Activated naive CD8-positive, alpha-beta T cell (primary cell): ENCODE results near the gene HHAT.

ENCODE experiments used
- H3K27ac Mint-ChIP-seq: one replicate; pipeline ENCODE4 v1.8.0; 2021; ENCODE audit warnings: mixed read lengths
- H3K27me3 Mint-ChIP-seq: one replicate; pipeline ENCODE4 v1.8.0; 2021; ENCODE audit warnings: mixed read lengths
- H3K36me3 Mint-ChIP-seq: one replicate; pipeline ENCODE4 v1.8.0; 2021; ENCODE audit warnings: mixed read lengths
- H3K4me1 Mint-ChIP-seq: one replicate; pipeline ENCODE4 v1.8.0; 2021; ENCODE audit warnings: low read depth, mixed read lengths
- H3K4me3 Mint-ChIP-seq: one replicate; pipeline ENCODE4 v1.8.0; 2021; ENCODE audit warnings: mild to moderate bottlenecking, mixed read lengths
- H3K9me3 Mint-ChIP-seq: one replicate; pipeline ENCODE4 v1.8.0; 2021; ENCODE audit warnings: low read depth, mixed read lengths

HHAT gene

DNA sequence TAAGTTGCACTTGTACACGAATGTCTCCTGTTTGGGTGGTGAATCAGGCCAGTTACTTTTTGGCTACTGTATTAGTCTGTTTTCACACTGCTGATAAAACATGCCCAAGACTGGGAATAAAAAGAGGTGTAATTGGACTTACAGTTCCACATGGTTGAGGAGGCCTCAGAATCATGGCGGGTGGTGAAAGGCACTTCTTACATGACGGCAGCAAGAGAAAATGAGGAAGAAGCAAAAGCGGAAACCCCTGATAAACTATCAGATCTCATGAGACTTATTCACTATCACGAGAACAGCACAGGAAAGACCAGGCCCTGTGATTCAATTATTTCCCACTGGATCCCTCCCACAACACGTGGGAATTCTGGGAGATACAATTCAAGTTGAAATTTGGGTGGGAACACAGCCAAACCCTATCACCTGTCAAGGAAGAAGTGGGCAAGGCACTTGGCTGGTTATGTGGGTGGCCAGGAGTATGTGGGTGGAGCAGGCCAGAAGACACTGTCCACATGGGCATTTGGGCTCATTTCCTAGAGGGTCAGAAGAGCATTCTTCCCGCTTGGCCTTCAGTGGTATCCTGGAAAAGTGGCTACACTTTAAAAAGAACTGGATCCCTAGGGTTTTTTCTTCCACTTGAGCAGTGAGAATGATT is 228.8 kb downstream of the HHAT start:
- Mint-ChIP-seq H3K9me3 (no peaks in the 10 kb centered on the region), H3K27ac (no peak overlapping the region), H3K36me3 (no peaks in the 10 kb centered on the region), H3K4me1 (no peaks in the 10 kb centered on the region), H3K4me3 (no peak overlapping the region), H3K27me3 (no peaks in the 10 kb centered on the region)

DNA sequence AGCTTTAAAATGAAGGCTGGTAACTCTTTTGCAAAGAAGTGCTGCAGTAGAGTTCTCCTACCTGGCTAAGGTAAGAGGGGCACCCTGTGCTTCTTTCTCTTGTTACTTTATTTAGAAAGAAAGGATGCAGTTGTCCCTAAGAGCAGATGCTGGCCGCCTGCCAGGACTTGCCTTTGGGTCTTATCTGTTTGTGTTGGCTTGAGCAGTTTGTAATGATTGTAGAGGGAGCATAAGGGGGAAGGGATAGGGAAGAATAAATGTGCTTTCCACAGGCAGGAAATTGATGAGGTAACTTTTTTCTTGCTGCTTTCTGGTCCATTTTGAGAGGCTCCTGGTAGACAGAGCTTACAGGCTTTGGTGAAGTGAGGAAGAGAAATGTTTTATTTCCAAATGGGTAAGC is 229.6 kb downstream of the HHAT start:
- Mint-ChIP-seq H3K4me3 (no peak overlapping the region), H3K4me1 (no peaks in the 10 kb centered on the region), H3K27me3 (no peaks in the 10 kb centered on the region), H3K27ac (no peak overlapping the region), H3K9me3 (no peaks in the 10 kb centered on the region), H3K36me3 (no peaks in the 10 kb centered on the region)

DNA sequence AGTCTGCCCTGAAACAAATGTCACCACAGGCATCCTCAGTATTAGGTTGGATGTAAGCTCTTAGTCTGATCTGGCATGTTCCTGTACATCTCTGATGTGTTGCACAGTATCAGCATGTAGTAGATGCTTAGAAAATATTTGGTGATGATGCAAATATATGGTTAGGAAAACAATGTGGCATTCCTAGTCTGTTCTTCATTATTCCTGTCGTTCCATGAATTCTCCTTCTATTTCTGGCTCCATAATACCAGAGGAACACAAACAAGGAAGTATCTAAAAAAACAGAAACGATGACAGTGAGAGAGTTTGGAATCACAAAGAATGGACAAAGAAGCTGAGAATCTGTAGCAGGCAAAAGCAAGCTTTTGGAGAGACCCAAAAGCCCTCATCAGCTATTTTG is 236.6 kb downstream of the HHAT start:
- Mint-ChIP-seq H3K36me3 (no peaks in the 10 kb centered on the region), H3K4me1 (no peaks in the 10 kb centered on the region), H3K9me3 (no peaks in the 10 kb centered on the region), H3K27ac (no peak overlapping the region), H3K4me3 (no peak overlapping the region), H3K27me3 (no peaks in the 10 kb centered on the region)

DNA sequence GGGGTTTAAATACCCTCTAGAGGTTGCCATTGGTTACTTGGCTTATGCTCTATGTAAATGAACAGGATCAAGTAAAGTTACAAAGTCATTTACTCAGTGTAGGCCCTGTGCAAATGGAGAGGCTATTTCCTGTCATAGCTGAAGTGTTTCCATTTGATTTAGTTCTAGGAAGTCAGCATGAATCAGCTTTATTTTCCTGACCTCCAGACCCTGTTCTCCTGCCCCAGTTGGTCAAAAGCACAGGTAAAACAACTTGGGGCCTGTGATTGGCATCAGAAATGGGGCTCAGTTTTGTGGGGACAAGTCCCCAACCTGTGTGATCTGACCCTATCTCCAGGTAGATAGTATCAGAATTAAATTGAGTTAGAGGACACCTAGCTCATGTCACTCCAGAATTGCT is 239.9 kb downstream of the HHAT start:
- Mint-ChIP-seq H3K27ac (no peak overlapping the region), H3K36me3 (no peaks in the 10 kb centered on the region), H3K27me3 (no peaks in the 10 kb centered on the region), H3K4me3 (no peak overlapping the region), H3K4me1 (no peaks in the 10 kb centered on the region), H3K9me3 (no peaks in the 10 kb centered on the region)

DNA sequence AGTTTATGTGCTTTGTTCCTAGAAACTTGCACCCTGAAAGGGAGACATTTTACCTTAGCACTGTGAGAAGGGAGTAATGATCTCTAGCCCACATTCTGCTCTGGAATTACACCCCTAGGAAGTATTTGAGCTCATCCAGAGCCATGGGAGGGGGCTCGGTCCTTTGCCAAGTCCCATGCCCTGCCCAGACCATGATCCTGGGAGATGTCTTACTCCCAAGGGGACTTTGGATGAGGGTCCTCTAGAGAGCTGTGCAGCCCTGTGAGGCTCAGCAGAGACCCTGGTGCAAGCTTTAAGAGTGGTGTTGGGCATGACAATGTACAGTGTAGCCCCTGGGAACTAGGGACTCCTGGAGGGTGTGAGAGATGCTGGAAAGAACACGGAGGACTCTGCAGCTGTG is 241.4 kb downstream of the HHAT start:
- no peak overlapping the region for H3K27ac Mint-ChIP-seq
- no peaks in the 10 kb centered on the region for H3K9me3 Mint-ChIP-seq
- no peaks in the 10 kb centered on the region for H3K27me3 Mint-ChIP-seq
- H3K4me3 Mint-ChIP-seq, result no peak overlapping the region
- no peaks in the 10 kb centered on the region for H3K4me1 Mint-ChIP-seq
- no peaks in the 10 kb centered on the region for H3K36me3 Mint-ChIP-seq

DNA sequence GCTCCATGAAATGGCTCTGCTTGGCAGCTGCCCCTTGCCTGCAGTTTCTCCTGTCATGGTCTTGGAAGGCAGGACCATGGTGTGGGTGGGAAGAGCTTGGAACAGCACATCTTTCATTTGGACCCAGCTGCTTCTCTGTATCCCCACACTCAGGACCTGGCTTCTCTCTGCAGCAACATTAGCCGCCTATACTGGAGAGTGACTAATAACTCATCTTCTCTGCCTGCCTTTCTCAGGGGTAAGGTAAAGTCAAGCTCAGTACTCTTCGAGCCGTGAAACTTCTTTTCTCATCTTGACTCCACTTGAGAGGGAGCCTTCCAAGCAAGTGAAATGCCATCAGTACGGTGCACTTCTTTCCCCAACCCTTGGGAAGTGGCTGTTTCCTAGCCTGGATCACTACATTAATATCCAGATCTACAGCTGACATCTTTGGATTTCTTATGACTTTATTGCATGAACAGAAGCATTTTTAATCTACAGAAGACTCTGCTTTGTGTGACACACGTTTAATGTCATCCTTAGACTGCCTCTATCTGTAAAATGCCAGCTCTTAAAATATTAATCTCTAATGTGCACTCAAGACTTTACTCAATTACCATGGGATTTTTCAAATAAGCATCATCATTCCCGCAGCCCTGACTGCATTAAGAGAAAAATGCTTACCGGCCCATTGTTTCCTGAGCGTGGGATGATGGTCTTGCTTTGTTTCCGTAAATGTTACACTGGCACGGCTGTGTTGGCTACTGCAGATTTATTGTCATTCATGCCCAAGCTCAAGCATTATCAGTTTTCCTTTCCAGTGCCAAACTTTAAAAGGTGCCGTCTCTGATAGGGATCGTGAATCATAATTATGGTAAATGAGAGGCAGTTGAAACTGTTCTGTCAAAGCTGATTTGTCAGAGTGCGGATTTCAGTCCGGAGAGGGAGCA is 242.9 kb downstream of the HHAT start:
- Mint-ChIP-seq H3K36me3 (no peaks in the 10 kb centered on the region), H3K27ac (no peak overlapping the region), H3K4me3 (no peak overlapping the region), H3K9me3 (no peaks in the 10 kb centered on the region), H3K27me3 (no peaks in the 10 kb centered on the region), H3K4me1 (no peaks in the 10 kb centered on the region)

DNA sequence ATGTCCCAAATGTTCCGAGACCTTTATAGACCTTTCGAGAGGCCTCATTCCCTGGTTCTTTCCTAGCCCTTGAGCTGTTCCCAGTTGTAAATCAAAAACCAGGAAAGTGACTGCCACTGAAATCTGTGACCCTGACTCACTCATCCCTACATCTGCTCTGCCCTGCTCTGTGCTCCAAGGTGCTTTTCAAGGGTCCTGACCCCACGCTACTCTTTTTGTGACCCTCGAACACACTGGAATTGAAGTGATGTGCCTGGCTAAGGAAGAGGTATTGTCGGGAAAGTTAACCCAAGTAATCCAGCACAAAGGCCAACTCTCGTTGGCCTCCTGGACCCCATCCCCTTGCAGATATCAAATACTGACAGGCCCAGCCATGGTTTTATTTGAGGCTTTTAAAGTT is 244.4 kb downstream of the HHAT start:
- H3K36me3 Mint-ChIP-seq, result peaks cover 3% of the 10 kb centered on the region
- H3K27me3 Mint-ChIP-seq, result no peaks in the 10 kb centered on the region
- no peak overlapping the region for H3K27ac Mint-ChIP-seq
- no peaks in the 10 kb centered on the region for H3K4me1 Mint-ChIP-seq
- no peak overlapping the region for H3K4me3 Mint-ChIP-seq
- peaks cover 5% of the 10 kb centered on the region for H3K9me3 Mint-ChIP-seq

DNA sequence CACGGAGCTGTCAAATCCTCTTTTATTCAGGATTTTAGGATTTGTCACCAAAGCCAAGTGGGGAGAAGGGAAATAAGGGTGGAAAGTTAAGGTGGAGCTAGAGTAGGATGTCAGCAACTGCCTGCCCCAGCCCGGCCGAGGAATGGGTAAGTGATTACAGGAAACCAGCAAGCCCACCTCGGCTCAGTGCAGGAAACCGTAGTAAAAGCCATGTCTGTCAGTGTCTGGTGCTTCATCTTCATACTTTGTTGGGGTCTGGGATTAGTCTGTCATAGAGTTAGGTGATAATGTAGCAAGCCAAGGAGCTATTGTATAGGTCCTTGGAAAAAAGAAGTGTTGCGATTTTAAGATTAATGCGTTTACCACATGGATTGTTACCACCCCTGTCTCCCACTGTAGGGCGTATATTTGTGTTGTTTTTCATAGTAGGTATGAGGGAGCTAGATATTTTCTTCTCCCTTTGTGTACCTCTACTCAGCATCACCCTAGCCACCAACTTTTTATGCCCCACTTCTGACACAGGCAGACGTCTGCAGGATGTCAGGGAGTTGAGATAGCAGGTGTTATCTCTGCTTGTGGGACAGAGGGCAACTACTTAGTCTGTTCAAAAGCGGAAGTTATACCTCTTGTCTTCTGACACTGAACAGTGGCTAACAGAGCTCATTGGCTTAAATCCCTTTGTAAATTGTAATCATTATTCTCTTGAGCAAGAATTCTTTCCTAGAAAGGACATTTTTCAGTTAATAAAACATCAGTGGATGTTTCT is 253.7 kb downstream of the HHAT start:
- peaks cover 12% of the 10 kb centered on the region for H3K4me1 Mint-ChIP-seq
- no peaks in the 10 kb centered on the region for H3K36me3 Mint-ChIP-seq
- H3K27ac Mint-ChIP-seq, result no peak overlapping the region
- no peak overlapping the region for H3K4me3 Mint-ChIP-seq
- no peaks in the 10 kb centered on the region for H3K9me3 Mint-ChIP-seq
- H3K27me3 Mint-ChIP-seq, result peaks cover 3% of the 10 kb centered on the region

DNA sequence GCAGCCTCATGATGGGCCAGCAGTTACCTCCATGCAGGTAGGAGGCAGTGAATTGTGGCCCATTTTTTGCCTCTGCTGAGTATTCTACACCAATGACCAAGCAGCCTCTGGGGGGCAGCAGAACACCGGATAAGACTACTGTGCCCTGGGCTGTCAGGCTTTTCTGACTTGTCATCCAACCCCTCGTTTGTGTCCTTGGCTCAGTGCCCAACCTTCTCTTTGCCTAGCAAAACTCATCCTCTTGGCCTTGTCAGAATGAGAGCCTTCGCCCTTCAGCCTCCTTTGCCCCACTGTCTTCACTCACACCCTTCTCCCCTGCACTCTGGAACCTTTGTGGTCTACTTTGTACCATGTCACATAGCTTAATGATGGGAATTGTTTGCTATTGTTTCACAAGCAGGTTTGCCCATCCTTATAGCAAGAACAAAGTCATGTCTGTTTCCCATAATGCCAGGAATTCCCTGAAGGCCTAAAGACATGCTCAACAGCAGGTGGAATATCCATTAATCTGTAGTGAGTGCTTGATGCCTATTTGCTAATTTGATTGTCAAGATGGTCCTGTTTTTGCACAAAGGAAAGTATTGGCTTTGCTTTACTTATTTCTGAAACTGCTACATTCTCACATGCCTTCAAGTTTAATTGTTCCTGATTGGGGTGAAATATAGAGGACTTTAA is 255.9 kb downstream of the HHAT start:
- Mint-ChIP-seq H3K4me3 (no peak overlapping the region), H3K4me1 (peaks cover 12% of the 10 kb centered on the region), H3K36me3 (no peaks in the 10 kb centered on the region), H3K9me3 (no peaks in the 10 kb centered on the region), H3K27ac (no peak overlapping the region), H3K27me3 (peaks cover 3% of the 10 kb centered on the region)

DNA sequence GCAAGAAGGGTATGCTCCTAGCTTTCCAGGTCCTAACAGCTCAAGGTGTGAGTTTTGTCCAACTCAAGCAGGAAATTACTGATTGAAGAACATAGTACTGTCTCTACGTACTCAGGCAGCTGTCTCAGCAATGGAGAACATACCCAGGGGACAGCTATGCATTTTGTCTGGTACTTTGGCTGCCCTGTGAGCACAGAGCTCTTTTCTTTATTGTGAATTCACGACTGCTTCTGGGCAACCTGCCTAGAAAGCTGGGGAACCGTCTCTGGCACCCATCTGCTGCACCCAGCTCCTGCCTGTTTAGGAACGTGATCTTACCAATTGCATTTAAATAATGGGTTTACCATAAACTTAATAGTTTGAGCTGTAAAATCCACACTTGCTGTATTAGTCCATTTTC is 258.1 kb downstream of the HHAT start:
- peaks cover 6% of the 10 kb centered on the region for H3K36me3 Mint-ChIP-seq
- H3K9me3 Mint-ChIP-seq, result peaks cover 10% of the 10 kb centered on the region
- H3K4me3 Mint-ChIP-seq, result no peak overlapping the region
- no peak overlapping the region for H3K27ac Mint-ChIP-seq
- peaks cover 12% of the 10 kb centered on the region for H3K4me1 Mint-ChIP-seq
- H3K27me3 Mint-ChIP-seq, result no peaks in the 10 kb centered on the region

DNA sequence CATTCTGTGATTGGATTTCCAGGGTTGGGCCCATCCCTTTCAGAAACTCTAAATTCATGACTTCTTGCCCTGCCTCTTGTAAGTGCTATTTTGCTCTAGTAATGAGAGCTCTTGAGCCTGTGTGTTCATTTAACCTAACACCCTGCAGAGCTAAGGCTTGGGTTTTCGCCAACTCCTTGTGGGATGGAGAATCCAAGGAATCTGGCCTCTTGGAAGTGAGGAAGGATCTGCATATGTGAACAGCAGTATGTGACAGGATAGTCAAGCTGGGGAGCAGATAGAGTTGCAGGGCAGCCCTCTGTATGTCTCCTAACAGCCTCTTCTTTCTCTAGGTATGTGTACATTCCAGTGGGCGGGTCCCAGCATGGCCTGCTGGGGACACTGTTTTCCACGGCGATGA is 258.9 kb downstream of the HHAT start:
- Mint-ChIP-seq H3K4me3 (no peak overlapping the region), H3K27me3 (no peaks in the 10 kb centered on the region), H3K27ac (no peak overlapping the region), H3K4me1 (peaks cover 4% of the 10 kb centered on the region), H3K9me3 (peaks cover 14% of the 10 kb centered on the region), H3K36me3 (peaks cover 6% of the 10 kb centered on the region)

DNA sequence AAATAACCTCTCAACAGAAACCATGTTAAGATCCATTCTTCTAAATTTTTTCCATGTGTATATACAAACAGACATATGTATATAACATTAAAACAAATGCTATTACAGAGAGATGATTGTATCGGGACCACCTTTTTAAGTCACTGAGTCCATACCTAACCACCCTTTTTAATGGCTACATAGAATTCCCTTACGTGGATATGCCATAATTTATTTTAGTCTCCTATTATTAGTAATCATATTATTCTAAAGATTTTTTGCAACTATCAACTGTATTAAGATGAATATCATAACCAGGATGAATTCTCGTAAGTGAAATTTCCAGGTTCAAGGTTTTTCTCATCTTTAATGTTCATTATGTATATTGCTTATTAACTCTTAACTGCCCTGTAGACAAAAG is 259.7 kb downstream of the HHAT start:
- Mint-ChIP-seq H3K36me3 (peaks cover 6% of the 10 kb centered on the region), H3K27ac (no peak overlapping the region), H3K9me3 (peaks cover 14% of the 10 kb centered on the region), H3K4me1 (no peaks in the 10 kb centered on the region), H3K27me3 (no peaks in the 10 kb centered on the region), H3K4me3 (no peak overlapping the region)

DNA sequence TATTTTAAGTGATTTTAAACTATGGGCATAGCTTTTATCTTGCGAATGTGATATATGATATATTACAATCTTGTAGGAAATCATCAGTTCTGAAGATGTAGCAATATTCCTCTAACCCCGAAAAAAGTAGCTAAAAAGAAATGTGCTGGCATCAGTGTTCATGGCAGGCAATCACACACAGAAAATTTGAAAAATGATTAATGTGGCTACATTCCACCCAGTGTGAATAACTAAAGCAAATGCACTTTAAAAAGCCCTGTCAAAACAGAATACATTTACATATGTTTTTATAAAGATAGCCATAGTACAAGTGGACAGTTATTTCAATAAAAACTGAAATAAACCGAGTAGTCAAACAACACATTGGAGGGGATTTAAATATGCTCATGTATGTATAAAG is 260.2 kb downstream of the HHAT start:
- H3K9me3 Mint-ChIP-seq, result peaks cover 14% of the 10 kb centered on the region
- no peaks in the 10 kb centered on the region for H3K27me3 Mint-ChIP-seq
- peaks cover 6% of the 10 kb centered on the region for H3K36me3 Mint-ChIP-seq
- no peaks in the 10 kb centered on the region for H3K4me1 Mint-ChIP-seq
- H3K4me3 Mint-ChIP-seq, result no peak overlapping the region
- no peak overlapping the region for H3K27ac Mint-ChIP-seq

DNA sequence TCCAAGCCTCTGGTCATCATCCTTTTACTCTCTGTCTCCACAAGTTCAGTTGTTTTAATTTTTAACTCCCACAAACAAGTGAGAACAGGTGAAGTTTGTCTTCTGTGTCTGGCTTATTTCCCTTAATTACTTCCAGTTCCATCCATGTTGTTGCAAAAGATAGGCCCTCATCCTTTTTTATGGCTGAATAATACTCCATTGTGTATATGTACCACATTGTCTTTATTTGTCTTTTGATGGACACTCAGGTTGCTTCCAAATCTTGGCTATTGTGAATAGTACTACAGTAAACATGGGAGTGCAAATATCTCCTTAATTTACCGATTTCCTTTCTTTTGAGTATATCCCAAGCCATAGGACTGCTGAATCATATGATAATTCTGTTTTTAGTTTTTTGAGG is 262.5 kb downstream of the HHAT start:
- no peak overlapping the region for H3K4me3 Mint-ChIP-seq
- no peaks in the 10 kb centered on the region for H3K27me3 Mint-ChIP-seq
- H3K9me3 Mint-ChIP-seq, result peaks cover 14% of the 10 kb centered on the region
- peaks cover 6% of the 10 kb centered on the region for H3K36me3 Mint-ChIP-seq
- H3K27ac Mint-ChIP-seq, result no peak overlapping the region
- H3K4me1 Mint-ChIP-seq, result no peaks in the 10 kb centered on the region

DNA sequence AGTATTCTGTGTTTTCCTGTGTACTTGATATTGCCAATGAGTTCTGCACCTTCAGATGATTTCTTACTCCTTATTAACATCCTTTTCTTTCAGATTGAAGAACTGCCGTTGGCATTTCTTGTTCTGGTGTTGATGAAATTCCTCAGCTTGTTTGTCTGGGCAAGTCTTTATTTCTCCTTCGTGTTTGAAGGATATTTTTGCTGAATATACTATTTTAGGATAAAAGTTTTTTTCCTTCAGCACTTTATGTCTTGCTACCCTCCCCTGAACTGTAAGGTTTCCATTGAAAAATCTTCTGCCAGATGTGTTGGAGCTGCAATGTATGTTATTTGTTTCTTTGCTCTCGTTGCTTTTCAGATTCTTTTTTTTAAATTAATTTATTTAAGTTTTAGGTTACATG is 265.9 kb downstream of the HHAT start:
- Mint-ChIP-seq H3K4me3 (no peak overlapping the region), H3K9me3 (peaks cover 14% of the 10 kb centered on the region), H3K36me3 (peaks cover 13% of the 10 kb centered on the region), H3K27me3 (no peaks in the 10 kb centered on the region), H3K27ac (no peak overlapping the region), H3K4me1 (no peaks in the 10 kb centered on the region)
